ENCODE measurements around the gene EMILIN2. TPM values are rescaled to one million over a fixed set of nuclear protein-coding genes. Genes with fewer than 3 reads are reported as not detected.

EMILIN2 gene
- total RNA-seq, 1 donor from 2014 or later: 29.6 TPM

- H3K4me3 ChIP-seq (ENCODE audit: insufficient read depth, low read depth, low read length): no peak overlapping the region
- no peaks in the 10 kb centered on the region for H3K4me1 ChIP-seq (ENCODE audit: insufficient read depth, low read length)
- Mint-ChIP-seq H3K4me3 (ENCODE audit: unreplicated experiment) (no peak overlapping the region), H3K27me3 (ENCODE audit: low read depth, unreplicated experiment) (no peaks in the 10 kb centered on the region), H3K9me3 (ENCODE audit: unreplicated experiment) (no peaks in the 10 kb centered on the region), H3K36me3 (ENCODE audit: low read depth, unreplicated experiment) (peaks cover 2% of the 10 kb centered on the region), H3K27ac (ENCODE audit: unreplicated experiment) (no peak overlapping the region), H3K4me1 (ENCODE audit: low read depth, unreplicated experiment) (peaks cover 34% of the 10 kb centered on the region)
- no peak for FAIRE-seq
- H3K9me3 ChIP-seq (ENCODE audit: insufficient read depth, low read depth, low read length): no peaks in the 10 kb centered on the region
- H3K36me3 ChIP-seq (ENCODE audit: insufficient read depth, low read length): no peaks in the 10 kb centered on the region
- peaks cover 9% of the 10 kb centered on the region for H3K27me3 ChIP-seq (ENCODE audit: insufficient read depth, low read length)
- H3K4me2 ChIP-seq (ENCODE audit: low read length): no peak overlapping the region
- no peaks in the 10 kb centered on the region for H3K79me2 ChIP-seq (ENCODE audit: insufficient read depth, low read length)
- H3K9ac ChIP-seq (ENCODE audit: low read length): no peak overlapping the region
- H2AFZ ChIP-seq (ENCODE audit: low read depth, low read length): no peak overlapping the region
- H3K27ac ChIP-seq (ENCODE audit: low read depth, low read length): no peak overlapping the region
- no peak for DNase-seq (ENCODE audit: low read depth)
- H4K20me1 ChIP-seq (ENCODE audit: insufficient read depth, low read length): no peaks in the 10 kb centered on the region
- TF ChIP-seq EZH2 (IDR thresholded peaks at IDR 0.05; ENCODE audit: insufficient read depth, low read length) (no peak), CTCF (IDR thresholded peaks at IDR 0.05; ENCODE audit: insufficient read depth, low read depth, low read length) (no peak)
Observed at GRCh38 chr18:2853173-2853925, 6.5 kb downstream of the EMILIN2 start.

- FAIRE-seq (no peak), DNase-seq (ENCODE audit: low read depth) (no peak)
- Histone ChIP-seq H3K9me3 (ENCODE audit: insufficient read depth, low read depth, low read length) (no peaks in the 10 kb centered on the region), H4K20me1 (ENCODE audit: insufficient read depth, low read length) (no peaks in the 10 kb centered on the region), H3K9ac (ENCODE audit: low read length) (no peak overlapping the region), H2AFZ (ENCODE audit: low read depth, low read length) (no peak overlapping the region), H3K36me3 (ENCODE audit: insufficient read depth, low read length) (no peaks in the 10 kb centered on the region), H3K27me3 (ENCODE audit: insufficient read depth, low read length) (peaks cover 1% of the 10 kb centered on the region), H3K27ac (ENCODE audit: low read depth, low read length) (no peak overlapping the region), H3K79me2 (ENCODE audit: insufficient read depth, low read length) (no peaks in the 10 kb centered on the region), H3K4me3 (ENCODE audit: insufficient read depth, low read depth, low read length) (no peak overlapping the region), H3K4me2 (ENCODE audit: low read length) (no peak overlapping the region), H3K4me1 (ENCODE audit: insufficient read depth, low read length) (no peaks in the 10 kb centered on the region)
- H3K27me3 Mint-ChIP-seq (ENCODE audit: low read depth, unreplicated experiment): no peaks in the 10 kb centered on the region
- no peak for TF ChIP-seq CTCF (IDR thresholded peaks at IDR 0.05; ENCODE audit: insufficient read depth, low read depth, low read length)
- no peak for TF ChIP-seq EZH2 (IDR thresholded peaks at IDR 0.05; ENCODE audit: insufficient read depth, low read length)
- H3K4me1 Mint-ChIP-seq (ENCODE audit: low read depth, unreplicated experiment): peaks cover 34% of the 10 kb centered on the region
- H3K4me3 Mint-ChIP-seq (ENCODE audit: unreplicated experiment): no peak overlapping the region
- no peak overlapping the region for H3K27ac Mint-ChIP-seq (ENCODE audit: unreplicated experiment)
- H3K36me3 Mint-ChIP-seq (ENCODE audit: low read depth, unreplicated experiment): peaks cover 2% of the 10 kb centered on the region
- no peaks in the 10 kb centered on the region for H3K9me3 Mint-ChIP-seq (ENCODE audit: unreplicated experiment)
Observed at GRCh38 chr18:2853926-2854664, 7.3 kb downstream of the EMILIN2 start.

All from astrocyte (in vitro differentiated cells and primary cell).